Stimulated activated CD4-positive, alpha-beta T cell treated with anti-CD3 and anti-CD28 coated beads, Interleukin-1b, Interleukin-23, amount 100 ng/mL, for 4 hours (primary cell): ENCODE results near the gene WDFY3.

ENCODE experiments used
- DNase-seq, 2 donors: peaks; one replicate each; pipeline ENCODE4 v3.0.0-alpha.2; 2020; ENCODE audit warnings: low read depth in 2 of 2

Gene WDFY3, protein sequence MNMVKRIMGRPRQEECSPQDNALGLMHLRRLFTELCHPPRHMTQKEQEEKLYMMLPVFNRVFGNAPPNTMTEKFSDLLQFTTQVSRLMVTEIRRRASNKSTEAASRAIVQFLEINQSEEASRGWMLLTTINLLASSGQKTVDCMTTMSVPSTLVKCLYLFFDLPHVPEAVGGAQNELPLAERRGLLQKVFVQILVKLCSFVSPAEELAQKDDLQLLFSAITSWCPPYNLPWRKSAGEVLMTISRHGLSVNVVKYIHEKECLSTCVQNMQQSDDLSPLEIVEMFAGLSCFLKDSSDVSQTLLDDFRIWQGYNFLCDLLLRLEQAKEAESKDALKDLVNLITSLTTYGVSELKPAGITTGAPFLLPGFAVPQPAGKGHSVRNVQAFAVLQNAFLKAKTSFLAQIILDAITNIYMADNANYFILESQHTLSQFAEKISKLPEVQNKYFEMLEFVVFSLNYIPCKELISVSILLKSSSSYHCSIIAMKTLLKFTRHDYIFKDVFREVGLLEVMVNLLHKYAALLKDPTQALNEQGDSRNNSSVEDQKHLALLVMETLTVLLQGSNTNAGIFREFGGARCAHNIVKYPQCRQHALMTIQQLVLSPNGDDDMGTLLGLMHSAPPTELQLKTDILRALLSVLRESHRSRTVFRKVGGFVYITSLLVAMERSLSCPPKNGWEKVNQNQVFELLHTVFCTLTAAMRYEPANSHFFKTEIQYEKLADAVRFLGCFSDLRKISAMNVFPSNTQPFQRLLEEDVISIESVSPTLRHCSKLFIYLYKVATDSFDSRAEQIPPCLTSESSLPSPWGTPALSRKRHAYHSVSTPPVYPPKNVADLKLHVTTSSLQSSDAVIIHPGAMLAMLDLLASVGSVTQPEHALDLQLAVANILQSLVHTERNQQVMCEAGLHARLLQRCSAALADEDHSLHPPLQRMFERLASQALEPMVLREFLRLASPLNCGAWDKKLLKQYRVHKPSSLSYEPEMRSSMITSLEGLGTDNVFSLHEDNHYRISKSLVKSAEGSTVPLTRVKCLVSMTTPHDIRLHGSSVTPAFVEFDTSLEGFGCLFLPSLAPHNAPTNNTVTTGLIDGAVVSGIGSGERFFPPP (N-terminal part only)

DNA sequence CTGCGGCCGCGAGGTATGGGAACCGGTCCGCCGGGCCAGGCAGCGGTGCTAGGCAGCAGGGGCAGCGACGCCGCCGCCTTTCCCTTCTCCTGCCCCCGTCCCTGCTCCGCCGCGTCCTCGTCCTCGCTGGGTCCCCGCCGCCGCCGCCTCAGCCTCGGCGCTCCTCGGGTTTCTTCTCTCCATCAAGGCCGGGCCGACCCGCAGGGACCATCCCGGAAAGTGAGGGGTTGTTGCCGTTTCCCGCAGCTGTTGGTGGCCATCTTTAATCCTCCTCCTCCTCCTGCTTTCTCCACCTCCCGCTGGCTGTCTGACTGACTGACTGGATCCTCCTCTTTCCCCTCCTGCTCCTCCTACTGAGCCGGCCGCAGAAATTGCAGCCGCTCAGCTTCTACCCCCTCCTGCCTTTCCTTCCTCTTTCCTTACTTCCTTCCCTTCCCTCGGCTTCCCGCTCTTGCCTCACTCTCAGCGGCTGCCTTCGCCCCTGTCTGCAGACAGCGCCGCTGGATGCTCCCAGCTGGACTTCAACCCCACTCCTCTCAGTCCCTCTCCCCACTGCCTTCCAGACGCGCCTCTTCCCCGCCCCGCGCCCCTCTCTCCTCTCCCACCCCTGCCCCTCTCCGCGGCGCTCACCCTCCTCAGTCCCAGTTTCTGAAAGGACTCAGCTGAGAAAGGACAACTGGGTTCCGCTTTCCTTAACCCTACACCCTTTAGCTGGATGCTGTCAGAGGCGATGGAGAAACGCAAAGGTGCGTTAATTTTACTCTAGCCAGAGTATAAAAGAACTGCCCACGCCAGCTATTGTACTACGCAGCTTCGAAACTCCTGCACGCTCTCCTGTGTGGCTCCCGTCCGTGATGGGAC, at the start of gene WDFY3:
Gene WDFY3 (minus strand): TSS at position 309 of the 861 bp plus-strand sequence. CDS start 106,099 bp downstream, outside the sequence.
- DNase-seq, result no peak

DNA sequence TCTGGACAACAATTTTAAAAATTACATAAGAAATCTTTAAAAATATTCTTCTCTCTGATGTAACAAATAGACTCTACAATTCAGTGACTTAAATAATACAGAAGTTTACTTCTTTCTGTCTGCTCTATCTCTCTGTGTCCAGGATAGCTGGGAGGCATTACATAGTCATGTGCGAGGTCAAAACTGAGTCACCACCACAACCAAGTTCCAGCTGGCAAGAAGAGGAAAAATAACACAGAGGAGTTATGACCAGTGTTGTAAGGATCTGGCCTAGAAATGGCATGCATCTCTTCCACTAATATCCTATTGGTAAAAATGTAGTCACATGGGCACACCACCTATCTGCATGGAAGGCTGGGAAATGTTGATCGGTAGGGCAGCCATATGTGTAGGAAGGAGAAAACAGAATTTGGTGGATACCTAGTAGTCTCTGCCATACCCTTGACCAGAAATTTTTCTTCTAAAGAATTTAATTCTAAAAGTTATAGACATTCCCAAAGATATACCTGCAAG, 39.4 kb upstream of the WDFY3 start:
- no peak for DNase-seq

DNA sequence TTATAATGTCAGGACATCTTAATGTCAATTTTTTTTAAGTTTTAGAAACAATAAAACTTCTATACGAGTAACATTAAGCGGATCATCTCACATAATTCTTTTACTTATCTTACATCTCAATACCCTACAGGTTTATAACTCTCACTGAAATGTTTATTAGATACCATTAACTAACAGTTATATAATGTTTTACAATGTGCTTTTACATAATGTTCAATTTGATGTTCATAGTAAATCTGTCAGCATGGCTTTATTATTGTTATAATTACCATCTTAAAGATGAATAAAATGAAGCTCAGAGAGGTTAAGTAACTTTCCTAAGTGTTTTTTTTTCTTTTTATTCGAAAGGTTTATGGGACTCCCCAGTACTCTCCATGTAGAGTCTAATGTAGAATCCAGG, 33.9 kb upstream of the WDFY3 start:
- DNase-seq, result no peak

DNA sequence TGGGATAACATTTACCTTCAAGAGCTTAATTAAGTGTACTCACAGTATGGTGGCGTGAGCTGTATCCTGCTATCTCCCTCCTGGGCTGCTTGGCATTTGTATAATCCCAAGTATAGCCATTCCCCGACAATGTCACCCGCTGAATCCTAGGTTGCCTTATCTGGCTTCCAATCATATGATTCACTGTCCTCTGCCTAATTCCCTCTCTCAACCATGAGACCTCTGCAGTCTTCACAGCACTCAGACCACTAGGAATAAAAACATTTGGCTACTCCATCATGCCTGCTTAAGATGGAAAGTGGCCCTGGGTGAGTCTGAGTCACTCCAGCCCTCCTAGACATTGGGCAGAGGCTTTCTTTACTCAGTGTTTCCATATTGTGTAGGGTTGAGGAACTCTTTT, 28.9 kb upstream of the WDFY3 start:
- DNase-seq, result no peak

DNA sequence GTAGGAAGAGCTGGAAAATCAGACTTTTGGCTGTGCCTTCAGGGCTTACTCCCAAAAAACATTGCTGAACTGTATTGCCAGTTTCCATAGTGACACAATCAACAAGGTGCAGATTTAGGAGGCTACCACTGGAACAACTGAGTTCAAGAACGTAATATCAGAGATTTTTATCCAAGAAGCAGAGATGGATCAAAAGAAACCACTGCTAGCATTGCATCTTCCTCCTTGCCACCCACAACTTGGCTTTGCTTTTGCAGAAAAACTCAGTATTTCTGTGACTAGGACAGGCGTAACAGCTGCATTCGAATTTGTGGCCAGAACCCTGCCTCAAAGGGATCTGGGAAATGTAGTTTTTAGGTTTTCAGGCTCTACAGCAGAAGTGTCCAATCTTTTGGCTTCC, 27.8 kb upstream of the WDFY3 start:
- DNase-seq, result no peak

DNA sequence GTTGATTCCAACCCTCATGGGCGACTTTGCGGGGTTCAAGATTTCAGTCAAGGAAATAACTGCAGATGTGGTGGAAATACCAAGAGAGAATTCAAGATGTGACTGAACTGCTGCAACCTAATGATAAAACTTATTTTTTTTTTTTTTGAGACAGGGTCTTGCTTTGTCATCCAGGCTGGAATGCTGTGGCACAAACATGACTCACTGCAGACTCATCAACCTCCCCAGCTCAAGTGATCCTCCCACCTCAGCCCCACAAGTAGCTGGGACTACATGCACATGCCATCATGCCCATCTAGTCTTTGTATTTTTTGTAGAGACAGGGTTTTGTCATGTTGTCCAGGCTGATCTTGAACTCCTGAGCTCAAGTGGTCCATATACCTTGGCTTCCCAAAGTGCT, 19.5 kb upstream of the WDFY3 start:
- DNase-seq, result no peak

DNA sequence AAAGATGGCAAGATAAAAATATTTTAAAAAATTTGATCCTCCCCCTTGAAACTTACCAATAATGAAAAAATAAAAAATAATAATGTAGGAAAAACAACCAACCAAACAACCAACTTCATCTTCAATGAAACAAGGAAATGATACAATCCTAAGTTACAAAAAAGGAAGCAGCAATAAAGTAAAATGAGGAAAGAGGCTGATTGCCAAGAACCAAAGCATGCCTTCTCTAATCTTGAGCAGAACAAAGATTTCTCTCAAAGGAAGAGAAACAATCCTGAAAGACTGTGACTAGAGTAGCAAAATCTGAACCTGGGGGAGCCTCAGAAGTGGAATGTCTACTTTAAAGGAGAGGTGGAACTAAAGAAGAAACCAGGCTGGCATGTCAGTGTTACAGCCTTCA, 10.9 kb upstream of the WDFY3 start:
- no peak for DNase-seq

DNA sequence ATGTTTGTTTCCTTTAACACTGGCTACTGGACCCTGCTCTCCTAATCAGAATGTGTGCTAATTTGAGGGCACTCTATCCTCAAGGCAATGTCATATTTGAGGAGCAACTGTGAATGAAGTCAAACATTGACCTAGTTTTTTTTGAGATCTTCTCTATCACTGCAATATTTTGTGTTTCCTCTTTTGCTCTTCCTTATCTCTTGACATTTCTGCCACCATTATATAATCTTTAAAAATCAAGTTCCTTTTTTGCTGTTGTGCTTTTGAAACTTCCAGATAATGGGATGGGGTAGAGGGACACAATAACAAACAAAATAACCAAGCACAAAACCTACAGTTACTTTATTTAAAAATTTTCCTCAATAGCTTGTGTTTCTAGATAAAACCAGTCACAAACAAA, 7.4 kb upstream of the WDFY3 start:
- DNase-seq, result no peak

DNA sequence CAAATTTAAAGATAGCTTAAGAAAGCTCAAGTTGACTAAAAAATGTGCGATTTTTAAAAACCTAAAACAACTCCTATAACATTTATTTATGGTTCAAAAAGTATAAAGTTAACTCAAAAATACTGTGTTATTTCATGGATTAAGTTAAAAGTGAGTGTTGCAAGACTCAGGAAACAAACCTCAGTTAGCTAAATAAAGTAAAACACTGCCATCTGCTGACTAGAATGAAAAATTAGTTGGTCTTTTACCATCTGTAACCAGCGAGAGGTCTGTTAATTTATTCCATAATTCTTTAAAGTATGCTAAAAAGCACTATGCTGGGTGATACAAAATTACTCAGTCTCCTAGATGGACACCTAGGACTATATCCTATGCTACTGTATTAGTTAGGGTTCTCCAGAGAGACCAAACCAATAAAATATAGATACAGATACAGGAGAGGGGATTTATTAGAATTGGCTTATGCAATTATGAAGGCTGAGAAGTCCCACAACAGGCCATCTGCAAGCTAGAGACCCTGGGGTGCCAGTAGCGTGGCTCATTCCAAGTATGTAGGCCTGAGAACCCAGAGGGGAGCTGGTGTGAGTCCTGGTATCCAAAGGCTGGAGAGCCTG, 4.9 kb upstream of the WDFY3 start:
- no peak for DNase-seq

DNA sequence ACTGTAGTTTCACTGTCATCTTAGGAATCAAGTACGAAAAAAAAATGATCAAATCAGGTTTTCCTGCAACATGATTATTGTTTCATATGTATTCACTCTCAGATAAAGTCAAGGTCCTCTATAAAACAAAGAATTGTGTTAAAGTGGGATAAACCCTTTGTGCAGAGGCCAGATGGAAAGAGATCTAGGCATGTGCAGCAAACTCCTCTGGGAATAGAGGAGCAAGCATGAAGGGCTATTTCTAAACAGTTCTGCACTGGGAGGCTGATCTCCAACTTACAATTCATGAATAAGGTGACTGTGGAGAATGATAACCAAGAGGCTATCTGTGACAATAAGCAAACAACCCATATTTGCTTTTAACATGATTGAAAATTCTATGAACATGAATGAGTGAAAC, 2.4 kb upstream of the WDFY3 start:
- DNase-seq, result no peak

DNA sequence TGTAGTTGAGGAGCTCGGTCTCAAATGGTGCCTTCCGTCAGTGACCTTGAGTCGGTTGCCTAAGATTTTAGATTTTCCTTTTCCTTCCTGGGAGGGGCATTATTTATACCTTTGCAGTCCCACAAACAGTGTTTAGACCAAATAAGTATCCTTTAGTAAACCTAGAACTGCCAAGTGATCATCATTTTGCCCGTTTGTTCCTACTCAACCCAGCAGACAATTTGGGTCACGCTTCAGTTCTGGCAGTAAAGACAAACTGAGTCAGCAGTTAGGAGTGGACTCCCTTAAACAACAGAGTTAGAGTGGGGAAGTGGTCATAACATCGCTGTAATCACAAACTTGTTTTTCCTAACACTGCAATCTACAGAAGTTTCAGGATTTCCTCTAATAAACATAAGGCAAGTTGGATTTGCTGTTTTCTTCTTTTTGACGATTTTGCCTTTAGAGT, 777 bp upstream of the WDFY3 start:
- no peak for DNase-seq

DNA sequence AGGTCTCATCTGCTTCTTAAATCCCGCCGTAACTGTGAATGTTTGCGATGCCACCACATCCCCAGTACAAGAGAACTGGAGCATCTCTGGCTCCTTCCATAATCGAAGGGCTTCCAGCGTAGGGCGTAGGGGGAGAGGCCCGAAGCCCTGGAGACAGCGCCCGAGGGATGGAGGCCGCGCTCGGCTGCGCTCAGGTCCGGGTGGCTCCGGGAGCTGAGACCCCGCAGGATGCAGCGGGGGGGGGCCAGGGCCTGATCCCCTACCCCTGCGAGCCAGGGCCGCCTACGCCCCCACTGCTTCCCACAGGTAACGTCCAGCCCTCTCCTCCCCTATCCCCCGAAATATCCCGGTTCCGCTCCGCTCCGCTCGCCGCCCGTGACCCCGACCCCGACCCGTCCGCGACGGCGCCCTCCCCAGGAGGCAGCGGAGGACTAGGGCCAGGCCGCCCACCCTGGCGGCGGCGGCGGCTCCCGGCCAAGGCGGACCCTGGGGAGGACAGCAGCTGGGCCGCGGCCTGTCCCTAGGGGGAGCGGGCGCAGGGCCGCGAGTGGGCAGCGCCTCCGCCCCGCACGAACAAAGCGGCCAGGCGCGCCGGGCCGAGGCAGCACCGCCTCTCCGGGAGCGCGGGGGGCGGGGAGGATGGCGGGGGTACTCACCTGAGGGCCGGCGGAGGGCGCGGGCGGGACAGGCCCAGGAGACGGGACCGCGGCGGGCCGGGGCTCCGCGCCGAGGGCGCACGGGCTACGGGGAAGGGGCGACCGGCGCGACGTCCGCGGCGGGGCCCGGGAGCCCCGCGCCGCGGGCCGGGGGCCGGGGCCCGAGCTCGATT, 723 bp downstream of the WDFY3 start:
- no peak for DNase-seq

DNA sequence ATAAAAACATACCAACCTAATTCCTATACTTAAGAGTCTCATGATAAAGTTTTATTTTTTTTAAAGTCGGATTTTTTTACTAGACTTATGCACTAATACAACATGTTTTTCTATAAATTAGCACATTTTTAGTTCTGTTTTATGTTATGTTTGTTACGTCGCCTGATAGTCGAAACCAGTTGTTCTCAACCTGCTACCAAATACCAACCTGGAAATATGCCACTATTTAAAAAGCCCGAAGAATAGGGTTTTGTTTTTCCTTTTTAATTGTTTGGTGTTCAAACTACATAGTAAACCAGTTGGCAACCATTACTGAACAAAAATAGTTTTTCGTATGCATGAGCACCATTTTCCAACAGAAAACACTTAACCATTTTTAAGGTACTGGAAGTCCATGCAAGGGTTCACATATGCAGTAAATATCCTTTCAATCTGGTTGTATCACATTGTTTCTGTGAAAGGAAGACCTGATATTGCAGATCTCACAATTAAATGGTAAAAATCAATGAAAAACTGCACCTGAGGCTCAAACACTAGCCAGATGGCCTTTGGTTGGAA, 1.4 kb downstream of the WDFY3 start:
- DNase-seq, result no peak

DNA sequence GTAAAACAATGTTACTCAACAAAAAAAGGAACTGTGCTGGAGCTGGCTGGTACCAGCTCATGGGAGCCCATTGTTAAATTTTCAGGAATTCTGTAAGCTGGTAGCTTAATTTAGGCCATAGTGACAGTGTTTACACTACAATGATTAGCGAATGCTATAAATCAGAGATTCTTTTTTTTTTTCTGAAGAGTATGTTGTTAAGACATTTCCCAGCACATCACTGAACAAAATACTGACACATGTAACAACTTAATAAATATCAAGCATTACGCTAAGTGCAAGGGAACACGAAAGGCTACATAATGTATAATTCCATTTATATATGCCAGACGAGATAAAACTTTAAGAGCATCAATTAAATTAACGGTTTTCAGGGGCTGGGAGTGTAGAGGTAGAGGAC, 4.4 kb downstream of the WDFY3 start:
- no peak for DNase-seq

DNA sequence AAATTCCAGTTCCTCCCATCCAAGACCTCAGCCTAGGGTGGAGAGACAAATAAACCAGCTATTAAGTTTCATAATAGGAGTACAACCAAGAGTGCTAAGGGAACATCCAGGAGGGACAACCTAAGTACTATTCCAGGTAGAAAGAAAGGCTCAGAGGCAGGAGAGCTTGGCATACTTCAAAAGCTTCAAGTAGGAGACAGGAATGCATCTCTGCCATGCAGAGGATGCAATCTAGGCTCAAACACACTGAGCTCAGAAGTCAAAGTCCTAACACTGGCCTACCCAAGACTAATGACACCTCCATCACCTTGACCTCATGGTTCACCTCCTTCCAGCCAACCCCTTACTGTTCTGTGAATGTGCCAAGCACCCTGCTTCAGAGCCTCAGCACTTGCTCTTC, 8.1 kb downstream of the WDFY3 start:
- no peak for DNase-seq

DNA sequence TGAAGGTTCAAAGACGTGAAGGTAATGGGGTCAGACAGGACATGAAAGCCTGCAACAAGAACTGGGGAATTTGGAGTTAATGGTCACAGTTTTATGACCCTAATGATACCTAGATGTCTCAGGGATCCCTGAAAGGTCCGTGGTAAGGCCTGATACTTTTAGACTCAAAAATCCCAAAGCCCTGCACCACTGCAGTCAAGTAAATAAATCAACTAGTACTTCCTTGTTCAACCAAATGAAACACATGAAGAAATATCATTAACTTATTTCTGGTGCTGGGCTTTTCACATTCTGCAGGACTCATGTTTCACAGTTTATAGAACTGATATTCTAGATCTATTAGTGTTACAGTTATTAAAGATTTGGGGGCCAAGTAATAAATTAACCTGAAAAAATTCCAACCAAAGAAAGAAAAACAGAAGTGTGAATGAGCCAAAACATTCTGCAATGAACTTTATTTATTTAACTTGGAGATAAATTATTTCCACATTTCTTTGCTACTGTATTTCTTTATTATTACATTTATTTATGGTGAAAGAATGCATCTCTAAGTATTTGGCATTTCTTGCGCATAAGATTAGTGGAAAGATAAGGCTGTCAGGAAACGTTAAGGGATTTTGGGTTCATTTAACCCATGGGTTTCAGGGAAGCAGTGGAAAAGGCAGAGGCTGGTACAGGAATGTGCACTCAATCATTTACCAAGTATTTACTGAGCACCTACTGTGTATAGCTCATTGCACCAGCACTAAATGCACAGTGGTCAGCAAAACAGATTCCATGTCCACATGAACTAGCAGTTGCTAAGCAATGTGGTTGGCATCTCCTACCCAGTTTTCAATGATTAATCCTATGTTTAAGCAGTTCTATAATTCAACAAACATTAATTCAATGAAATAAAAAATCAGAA, 8.7 kb downstream of the WDFY3 start:
- no peak for DNase-seq

DNA sequence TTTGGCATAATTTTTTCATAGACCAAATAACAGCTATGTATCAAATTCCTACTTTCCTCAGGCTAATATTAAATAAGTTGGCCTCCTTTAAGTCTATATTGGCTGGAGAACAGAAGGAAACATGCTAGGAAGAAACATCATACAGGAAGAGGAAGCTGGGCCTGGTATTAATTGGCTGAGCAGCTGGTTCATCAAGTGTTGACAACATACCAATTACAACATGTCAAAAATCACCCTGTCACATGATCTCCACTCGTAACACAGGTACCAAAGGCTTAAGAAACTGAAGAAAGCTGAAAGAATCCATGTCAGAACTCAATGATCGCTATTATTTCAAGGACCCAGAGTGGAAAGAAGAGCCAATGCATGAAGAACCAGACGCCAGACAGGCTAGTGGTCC, 10.5 kb downstream of the WDFY3 start:
- DNase-seq, result no peak

DNA sequence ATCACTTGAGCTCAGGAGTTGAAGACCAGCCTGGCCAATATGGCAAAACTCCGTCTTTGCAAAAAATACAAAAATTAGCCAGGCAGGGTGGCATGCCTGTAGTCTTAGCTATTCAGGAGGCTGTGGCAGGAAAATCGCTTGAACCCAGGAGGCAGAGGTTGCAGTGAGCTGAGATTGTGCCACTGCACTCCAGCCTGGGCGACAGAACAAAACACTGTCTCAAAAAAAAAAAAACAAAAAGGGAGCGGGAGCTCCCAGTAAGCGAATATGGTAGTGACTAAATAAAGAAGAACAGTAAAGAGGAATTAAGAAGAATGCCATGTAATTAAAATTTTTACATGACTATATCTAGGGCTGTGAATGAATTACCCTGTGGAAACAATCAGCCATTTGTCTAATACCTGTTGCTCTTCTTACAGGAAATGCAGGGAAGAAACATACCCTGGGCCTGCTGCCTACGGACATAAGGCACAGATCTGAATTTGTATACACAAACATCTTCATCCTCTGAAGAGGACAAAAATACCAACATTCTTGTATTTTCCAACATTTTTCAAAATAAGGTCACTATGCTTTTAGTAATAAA, 11.4 kb downstream of the WDFY3 start:
- no peak for DNase-seq
